ENCODE results near the gene TOX3.

The TOX3 gene

DNA sequence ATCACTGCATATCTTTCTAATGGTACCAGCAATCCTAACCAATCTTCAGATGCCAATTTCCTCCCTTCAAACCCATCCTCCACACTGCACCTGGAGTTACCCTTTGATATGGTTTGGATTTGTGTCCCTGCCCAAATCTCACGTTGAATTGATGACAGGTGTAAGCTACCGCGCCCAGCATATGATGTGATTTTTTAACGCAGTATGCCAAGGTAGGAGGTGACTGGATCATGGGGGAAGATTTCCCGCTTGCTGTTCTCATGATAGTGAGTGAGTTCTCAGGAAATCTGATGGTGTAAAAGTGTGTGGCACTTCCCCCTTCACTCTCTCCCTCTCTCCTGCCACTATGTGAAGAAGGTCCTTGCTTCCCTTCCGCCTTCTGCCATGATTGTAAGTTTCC, 57.0 kb downstream of the TOX3 start:
- DNase-seq, result no peak

DNA sequence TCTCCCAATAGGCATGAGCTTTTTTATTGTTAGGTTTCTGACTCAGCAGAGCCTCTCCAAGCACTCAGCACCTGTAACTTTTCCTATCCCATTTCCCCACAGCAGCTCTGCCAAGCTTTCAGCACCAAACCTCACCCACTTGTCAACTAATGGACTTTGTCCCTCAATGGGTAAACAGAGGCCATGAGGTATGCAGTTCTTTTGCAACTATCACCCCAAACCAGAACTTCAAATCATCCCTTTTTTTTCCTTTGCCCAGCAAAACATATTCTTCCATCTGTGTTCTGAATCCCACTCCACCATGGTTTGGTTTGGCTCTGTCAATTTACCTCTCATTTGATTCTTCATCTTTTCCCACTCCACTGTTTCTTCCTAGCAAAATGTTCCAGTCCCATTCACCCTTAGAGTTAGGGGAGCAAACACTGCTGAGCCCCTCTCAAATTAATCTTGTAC, 58.1 kb downstream of the TOX3 start:
- DNase-seq, result no peak

DNA sequence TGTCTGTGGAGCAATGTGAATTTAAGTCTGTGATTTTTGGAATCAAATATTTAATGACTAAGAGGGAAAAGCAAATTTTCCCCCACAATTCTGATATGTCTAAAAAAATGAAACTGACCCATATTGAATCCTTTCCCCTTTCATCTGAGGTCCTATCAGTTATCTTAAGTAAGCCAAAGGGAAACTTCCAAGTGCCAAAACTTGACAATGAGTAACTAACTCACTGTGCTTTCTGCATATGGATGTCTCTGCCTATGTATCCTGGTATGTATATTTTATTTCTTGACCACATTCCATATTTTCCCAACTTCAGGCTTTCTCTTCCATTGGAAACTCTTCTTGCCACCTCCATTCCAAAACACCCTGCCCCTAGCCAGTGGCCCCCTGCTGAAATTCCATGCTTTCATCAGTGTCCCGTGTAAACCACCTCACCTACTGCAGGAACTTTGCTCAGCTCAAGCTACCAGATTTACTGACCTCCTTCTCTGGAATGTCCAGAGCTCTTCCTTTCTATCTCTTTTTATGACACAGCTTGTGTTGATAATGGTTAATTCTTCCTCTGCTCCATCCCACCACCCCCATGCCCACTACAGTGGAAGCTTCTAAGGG, 59.0 kb downstream of the TOX3 start:
- no peak for DNase-seq

DNA sequence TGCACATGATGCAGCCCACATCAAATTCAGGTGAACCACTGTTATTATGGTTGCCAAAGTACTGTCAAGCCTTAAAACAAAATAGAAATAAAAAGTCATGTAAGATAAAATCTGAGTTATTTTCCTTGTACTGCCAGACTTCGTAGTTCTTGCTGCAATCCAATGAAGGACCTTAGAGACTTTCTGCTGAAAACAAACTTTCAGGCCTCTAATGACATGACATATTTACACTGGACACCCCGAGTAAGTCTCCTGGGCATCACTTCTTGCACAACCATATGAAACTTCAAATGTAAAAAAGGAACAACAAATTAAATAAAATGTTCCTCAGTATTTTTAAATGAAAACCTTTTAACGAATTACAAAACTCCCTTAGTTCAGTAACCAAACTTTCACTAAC, 66.7 kb downstream of the TOX3 start:
- no peak for DNase-seq

DNA sequence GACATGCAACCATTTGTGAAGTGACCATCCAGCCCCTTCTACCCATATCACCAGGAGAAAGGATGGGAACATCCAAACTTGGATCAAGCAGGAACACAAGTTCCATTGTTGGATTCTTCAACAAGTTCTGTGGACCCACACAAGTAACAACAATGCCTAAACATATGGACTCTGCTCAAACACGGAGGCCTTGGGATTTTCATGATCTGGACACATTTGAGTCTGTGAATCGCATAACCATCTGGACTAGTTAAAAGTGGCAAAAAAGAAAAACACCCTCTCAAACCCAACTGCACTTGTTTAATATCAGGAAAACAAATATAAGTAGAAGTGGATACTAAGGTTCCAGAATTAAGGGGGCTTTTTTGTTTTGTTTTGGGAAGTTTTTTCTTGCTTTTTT, 70.8 kb downstream of the TOX3 start:
- DNase-seq, result no peak

DNA sequence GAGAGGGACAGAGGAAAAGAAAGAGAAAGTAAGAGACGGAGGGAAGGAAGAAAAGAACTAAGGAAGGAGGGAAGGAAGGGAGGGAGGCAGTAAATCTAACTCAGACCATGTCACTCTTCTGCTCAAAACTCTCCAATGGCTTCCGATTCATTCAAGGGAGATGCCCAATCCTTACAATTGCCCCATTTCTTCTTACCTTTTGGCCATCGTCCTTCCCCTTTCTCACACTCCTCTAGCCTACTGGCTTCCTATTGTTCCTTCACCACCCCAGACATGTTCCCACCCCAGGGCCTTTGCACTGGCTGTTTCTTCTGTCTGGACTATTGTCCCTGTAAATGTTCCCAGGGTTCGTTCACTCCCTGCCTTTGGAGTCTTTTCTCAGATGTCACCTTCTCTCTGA, 72.3 kb downstream of the TOX3 start:
- no peak for DNase-seq

DNA sequence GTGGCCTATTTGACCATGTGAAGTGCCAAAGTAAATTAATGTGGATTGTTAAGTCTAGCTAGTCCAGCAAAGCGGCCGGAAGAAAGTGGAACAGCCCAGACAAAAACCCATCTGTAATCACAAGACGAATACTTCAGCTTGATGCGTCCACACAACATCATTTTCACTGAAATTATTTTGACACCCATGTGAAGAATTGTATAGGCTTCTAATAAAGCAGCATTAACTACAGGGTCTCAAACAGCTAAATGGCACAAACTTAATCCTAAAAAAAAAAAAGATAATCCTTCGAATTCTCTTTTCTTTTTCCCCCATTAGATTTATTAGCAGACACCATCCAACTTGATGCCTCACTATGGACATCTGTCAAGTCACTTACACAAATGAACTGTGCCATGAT, 73.8 kb downstream of the TOX3 start:
- no peak for DNase-seq

DNA sequence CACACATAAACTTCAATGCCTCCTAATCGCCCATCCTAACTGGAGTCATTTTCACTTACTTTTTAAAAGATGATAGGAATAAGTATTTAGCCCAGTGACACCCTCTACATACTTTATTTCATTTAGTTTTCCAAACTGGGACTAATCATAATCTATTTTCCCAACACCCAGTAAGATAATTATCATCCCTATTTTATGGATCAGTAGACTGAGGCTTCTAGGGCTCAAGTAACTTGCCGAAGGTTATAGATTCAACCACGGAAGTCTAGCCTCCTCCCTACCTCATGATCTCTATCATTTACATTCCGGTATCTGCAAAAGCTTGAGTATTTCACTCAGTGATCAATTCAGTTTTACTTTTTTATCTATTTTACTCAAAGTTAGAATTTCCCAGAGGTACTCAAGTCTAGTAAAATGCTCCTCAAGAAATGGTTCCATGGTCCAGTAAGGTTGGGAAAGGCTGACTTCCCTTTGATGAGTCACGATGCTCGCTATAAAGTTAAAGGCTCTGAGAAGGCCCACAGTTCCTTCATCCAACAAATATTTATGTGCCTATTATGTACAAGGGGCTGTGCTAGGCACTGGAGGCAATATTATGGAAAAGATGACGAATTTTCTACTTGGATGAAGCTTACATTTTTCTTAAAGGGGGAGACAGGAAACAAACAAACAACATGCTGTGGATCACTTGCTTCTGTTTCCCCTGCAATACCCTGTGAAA, 75.1 kb downstream of the TOX3 start:
- DNase-seq, result no peak

DNA sequence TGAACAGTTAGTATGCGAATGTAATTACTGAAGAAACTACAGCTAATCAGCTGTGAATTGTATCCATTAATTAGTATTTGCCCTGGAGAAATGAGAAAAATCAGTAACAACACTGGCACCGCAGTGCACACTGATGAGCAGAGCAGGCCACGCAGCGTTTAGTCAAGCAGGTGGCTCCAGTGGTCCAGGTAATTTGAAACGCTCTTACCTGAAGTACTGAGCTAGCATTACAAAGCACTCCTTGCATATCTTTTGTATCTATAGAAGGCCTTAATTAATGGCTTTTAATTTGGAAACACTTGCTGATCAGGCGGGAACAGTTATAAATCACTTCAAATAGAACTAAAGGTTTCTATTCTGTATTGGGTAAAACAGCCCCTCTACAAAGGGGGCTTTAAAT, 76.4 kb downstream of the TOX3 start:
- no peak for DNase-seq

DNA sequence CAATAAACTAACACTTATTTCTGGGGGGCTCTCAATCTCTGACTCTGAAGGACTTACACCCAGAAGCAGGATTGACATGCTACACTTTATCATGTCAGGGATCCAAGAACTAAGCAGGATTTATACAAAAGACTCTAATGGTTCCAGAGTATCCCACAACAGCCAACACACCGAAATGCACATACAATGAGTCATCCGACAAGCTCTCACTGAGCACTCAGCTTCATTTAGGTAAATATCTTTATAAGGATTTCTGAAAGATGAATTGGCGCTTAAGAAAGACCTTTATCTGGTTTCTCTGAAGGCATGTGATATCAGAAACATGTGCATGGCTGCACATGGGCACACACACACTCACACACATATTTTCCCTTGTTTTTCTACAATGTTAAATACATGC, 77.2 kb downstream of the TOX3 start:
- DNase-seq, result no peak

DNA sequence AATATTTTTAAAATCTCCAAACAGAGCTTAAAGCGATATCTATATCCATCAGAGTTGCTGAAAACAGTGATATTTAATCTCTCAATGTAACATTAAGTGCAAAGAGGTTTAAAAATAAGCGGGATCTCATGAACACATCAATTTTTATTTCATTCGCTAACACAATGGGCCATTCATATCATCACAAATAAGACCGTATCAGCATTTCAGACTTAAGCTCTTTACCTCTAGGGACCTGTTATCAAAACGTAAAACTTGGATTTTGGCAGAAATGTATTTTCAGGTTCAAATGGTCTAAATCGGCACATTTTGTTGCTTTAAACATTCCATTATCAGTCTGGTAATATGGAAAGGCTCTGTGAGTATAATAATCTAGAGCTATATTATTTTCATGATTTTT, 77.9 kb downstream of the TOX3 start:
- no peak for DNase-seq

DNA sequence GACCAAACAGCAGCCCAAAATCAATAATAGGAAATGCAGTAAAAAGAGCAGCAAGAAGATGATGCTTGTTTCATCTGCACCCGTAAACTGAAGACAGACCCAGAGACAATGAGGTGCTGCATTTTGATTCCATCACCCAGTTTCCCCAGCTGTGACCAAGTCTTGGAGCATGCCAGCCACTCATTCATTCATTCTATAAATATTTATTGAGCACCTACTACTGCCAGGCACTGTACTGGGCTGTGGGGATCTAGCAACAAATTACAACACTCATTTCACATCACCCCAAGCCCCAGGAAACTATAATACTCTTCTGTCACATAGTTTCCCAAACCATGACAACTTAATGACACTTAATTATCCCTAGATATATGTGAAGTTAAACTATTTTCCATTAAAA, 79.2 kb downstream of the TOX3 start:
- no peak for DNase-seq

DNA sequence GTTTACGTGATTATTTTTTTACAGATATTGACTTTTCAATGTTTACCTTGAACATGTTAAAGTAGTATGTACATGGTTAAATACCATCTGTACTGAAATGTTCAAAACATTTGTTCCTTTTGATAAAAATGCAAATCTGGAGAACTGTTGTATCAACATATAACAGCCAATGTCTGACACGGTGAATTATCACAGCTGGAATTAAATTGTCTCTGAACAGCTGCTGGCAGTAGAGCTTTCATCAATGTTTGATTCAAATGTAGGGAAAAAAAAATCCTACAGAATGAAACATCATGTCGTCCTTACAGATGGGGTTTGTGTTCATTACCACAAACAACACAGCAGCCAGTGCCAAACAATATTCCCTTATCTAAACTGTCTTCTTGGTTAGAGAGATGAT, 79.9 kb downstream of the TOX3 start:
- DNase-seq, result no peak

DNA sequence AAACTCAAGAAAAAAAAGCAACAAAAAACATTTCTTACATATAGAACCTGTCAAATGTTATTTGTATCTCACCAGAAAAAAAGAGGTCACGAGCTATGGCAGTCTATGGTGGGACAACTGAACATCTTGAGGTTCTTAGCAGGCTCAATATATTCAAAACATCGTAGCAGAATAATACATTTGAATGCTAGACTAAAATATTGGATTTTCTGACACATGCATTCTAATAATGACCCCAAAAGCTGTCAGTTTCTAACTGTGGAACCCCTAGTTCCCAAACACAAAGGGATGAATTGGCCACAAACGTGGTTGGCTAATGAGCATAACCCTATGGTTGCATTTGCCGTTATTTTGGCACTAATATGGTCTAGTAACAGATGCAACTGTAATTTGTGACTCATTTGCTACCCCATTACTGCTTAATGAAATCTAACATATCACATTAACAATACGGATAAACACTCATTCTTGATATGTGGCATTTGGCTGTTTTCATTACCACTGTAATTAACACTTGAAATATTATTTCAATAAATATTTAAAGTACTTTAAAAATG, 81.2 kb downstream of the TOX3 start:
- no peak for DNase-seq

DNA sequence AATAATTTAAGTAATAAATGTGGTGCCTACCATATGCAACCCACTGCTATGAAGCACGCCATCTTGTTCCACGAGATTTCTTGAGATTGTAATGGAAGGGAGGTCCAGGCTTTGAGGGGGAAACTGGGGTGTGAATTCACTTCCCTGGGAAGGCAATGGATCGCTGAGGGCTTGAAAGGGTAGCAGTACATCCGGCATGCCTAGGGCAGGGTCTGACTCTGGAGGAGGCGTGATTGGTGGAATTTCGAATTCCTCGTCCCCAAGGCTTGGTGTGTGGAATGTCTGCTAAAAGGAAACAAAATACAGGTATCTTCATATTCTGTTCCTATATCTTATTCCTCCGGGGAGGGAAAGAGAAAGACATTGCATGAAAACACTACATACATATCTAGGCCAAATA, 83.0 kb downstream of the TOX3 start:
- DNase-seq, result no peak

DNA sequence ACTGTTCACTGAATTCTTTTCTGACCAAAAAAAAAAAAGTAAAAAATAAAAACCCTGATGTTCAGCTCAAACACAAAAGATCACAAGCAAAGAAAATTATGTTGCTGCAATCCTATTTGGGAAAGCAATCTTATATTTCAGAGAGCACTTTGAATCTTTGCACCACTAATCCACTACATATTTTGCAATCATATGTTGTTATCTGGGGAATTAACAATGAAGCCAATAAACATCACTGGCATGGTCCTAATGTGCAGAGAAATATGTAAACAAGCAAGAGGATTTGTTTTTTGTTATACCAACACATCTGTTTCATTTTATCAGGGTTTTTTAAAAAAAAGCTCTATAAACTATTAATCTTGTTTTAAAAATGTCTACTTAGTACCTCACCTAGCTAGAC, 84.1 kb downstream of the TOX3 start:
- no peak for DNase-seq

DNA sequence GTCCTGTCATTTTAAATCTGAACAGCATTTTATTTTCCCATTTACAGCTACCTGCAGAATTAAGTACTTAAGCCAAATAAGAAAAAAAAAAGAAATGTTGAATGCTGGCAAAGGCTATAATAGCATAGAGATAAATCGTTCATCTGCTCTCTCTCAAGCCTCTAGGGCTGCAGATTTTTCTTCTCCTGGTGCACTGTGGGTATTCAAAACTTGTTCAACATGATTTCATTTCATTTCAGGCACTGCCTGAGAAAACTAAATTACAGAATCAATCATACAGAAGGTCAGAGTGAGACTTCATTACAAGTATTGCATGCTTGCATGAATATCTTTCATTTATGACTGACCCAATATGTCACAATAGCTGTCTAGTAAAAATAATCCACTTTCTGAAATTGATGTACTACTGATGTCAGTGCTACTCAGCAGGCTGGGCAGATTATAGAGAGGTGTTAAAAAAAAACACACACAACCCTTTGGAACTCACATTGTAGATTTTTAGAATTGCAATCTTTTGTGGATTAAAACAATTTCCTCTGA, 86.2 kb downstream of the TOX3 start:
- DNase-seq, result no peak

DNA sequence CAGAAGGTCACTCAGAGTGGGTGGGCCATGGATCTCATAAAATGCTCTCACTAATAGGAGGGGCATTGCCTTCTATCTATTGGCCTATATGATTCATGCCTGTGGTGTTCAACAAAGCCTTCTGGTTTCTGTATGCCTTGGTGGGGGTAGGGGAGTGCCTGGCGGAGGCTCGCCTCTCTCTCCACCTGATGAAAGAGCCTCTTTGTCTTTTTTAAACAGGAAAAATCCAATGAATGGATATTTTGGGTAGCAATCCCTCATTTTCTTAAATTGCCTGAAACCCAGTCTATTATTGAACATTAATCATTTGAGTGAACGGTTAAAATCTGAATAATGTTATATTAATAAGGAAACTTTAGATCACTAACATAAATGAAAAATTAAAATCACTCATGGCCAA, 90.6 kb downstream of the TOX3 start:
- DNase-seq, result no peak

DNA sequence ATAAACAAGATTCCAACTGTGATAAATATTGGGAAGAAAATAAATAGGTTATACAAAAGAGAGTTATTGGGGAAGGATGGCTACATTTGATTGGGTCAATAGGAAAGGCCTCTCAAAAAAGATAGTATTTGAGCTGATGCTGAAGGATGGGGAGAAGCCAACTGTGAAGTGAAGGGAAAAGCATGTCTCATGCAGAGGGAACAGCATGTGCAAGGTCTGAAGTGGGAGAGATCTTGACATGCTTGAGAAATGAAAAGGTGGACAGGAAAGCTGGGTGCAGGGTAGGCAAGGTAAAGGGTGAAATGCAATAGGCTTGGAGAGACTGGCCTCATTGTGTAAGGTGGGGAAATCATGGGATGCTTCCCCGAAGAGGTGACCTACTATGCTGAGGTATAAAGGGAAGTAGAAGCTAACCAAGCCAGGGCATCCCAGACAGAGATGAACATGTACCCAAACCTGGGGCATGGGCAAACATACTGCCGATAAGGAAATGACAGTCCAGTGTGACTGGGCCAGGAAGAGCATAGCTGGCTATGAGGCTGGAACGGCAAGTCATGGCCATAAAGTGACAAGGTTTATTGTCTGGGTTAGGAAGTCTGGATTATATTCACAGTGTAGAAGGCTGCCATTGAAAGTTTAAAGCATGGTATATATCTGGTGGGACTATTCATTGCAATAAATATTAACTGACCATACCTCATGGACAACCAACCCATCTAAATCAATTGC, 91.2 kb downstream of the TOX3 start:
- DNase-seq, result no peak

DNA sequence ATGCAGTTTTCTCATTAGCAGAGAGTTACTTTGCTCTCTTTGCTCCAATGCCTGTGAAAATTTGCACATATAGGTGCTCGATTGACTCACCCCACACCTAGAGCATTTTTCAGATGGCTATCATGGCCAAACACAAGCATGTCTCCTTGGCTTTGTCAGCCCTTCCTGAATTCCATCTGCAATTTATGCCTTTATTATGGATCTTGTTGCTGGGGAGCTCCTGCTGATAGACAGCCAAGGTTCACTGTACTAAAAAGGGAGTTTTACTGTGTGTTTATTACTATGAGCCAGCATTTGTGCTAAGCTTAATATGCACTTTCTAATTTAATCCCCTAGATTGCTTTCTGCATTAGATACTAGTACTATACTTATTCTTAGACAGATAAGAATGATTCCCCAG, 93.3 kb downstream of the TOX3 start:
- DNase-seq, result no peak

DNA sequence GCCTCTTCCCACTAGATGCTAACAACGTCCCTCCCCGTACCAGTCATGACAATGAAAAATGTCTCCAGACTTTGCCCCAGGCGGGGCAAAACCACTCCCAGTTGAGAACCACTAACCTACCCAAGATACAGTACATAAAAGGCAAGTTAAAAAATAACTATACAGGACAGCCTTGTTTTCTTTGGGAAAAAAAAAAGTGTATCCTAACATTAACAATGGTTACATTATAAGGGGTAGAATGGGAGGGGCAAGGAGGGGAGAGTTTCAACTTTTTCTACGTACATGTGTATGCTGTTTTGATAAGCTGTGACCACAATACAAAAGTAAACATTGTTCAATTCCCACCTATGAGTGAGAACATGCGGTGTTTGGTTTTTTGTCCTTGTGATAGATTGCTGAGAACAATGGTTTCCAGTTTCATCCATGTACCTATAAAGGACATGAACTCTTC, 94.9 kb downstream of the TOX3 start:
- DNase-seq, result no peak

DNA sequence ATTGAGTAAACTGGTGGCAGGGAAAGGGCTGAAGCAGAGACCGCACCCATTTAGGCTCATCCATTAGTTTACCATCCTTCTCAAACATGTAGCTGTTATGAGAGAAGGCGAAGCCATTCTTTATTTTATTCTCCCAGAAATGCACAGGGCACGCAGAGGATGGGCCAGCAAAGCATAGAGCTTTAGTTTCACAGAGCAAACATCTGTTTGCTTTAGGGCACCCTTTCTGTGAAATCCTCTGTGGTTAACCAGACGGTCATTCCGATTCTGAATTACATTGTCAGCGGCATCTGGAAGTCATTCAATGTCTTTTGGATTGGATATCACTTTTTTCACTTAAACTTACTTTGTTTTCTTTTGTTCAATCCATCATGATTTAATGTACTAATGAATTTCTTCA, 96.0 kb downstream of the TOX3 start:
- no peak for DNase-seq

DNA sequence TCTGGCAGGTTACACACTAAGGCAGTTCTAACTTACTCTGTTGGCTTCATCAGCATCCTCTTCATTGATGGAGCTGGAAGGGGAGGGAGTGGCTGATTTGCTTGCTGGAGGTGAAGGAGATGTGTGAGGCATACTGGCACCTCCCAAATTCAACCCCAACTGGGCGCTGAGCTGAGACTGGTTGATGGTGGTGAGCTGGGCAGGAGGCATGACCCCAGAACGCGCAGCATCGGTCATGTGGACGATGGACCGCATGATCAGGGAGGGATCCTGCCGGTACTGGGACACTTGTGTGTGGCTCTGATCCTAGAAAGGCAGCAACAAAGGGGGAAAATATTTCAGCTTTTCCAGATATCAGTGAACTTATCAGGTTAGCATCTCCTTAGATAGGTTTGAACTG, 96.7 kb downstream of the TOX3 start:
- no peak for DNase-seq

DNA sequence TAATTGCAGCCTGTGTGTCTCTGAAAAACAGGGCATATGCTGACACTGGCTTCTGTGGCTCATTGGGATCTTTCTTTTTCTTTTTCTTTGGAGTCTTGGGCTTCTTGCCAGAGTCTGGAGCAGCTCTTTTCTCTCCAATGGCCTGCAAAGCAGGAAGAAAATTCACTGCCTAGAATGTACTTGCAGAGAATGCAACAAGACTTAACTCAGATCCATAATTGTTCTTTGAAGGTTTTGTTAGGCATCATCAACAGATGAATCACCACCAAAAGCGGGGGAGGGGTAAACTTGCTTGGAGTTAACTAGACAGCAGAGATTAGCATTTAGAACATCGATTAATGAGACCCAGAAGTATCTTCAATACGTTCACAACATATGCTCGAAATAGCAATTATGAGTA, 100.9 kb downstream of the TOX3 start:
- no peak for DNase-seq

All from activated naive CD4-positive, alpha-beta T cell (primary cell).